ENCODE results near the gene ANKLE1.
A peak's percentile ranks its signal among the peaks of the same experiment; 100 is the strongest.
"Not testable (repeated sequence)": the region's sequence is repeated elsewhere in the genome, so short reads cannot be mapped to it uniquely, and the experiment has no call there.

Gene ANKLE1

DNA sequence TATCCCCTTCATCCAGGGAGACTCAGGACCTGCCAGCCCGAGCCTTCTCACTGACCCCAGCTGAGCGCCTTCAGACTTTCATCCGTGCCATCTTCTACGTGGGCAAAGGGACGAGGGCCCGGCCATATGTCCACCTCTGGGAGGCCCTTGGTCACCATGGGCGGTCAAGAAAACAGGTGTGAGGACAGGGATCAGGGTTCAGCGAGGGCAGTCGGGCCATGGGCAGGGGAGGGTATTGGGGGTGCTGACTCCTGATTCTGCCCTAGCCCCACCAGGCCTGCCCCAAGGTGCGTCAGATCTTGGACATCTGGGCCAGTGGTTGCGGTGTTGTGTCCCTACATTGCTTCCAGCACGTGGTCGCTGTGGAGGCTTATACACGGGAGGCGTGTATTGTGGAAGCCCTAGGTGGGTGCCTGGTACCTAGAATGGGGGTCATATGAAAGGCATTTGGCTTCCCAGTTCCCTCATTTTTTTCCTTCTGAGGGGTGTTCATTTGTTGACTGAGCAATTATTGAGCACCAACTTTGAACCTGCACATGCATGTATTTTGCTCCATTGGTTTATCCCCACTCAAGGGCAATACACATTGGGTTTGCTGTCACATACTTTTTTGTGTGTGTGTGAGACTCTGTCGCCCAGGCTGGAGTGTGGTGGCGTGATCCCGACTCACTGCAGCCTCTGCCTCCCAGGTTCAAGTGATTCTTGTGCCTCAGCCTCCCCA lies 3.9 kb downstream of the ANKLE1 start:
- DNase-seq, result no peak

- DNase-seq, result no peak
Observed at GRCh38 chr19:17286263-17286662, 4.6 kb downstream of the ANKLE1 start.

- no peak for DNase-seq
Observed at GRCh38 chr19:17286752-17287151, 5.1 kb downstream of the ANKLE1 start.

GRCh38 chr19:17289489-17289888 lies 7.8 kb downstream of the ANKLE1 start:
- peak; percentile 75 for DNase-seq

GRCh38 chr19:17292301-17293074 lies 10.8 kb downstream of the ANKLE1 start:
- peak; percentile 88 for DNase-seq

- no peak for DNase-seq
Observed at GRCh38 chr19:17293605-17294004, 11.9 kb downstream of the ANKLE1 start.

- DNase-seq, result peak; percentile 73
Observed at GRCh38 chr19:17294051-17294891, 12.6 kb downstream of the ANKLE1 start.

GRCh38 chr19:17295551-17295950 lies 13.8 kb downstream of the ANKLE1 start:
- not testable (repeated sequence) for DNase-seq

DNA sequence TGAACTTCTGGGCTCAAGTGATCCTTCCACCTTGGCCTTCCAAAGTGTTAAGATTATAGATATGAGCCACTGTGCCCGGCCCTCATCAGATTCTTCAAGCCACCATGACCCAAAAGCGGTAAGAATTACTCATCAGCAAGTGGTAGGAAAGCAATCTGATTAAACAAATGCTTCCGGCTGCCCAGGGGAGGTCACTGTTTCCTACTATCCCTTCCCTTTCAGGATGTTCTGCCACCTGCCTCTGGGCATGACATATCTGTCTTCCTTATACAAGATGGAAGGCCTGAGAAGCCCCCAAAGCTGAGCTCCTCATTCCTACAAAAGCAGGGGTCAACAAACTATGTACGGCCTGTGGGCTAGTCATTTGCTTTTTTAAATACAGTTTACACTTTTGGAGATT lies 14.6 kb downstream of the ANKLE1 start:
- DNase-seq, result peak; percentile 46

DNA sequence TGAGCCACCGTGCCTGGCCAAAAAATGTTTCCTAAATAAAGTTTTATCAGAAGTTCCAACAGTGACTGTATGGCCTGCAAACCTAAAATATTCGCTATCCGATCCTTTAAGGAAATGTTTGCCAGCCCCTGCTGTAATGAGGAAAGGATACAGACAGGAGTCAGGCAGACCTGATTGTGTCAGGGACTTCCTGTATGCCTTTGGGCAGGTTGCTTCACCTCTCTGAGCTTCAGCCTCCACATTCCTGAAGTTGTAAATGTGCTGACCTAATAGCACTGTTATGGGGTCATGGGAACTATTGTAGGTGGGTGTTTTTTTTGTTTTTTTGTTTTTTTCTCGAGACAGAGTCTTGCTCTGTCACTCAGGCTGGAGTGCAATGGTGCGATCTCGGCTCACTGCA lies 15.3 kb downstream of the ANKLE1 start:
- DNase-seq, result no peak

GRCh38 chr19:17300992-17301619 lies 19.4 kb downstream of the ANKLE1 start:
- no peak for DNase-seq

GRCh38 chr19:17302391-17303166 lies 20.9 kb downstream of the ANKLE1 start:
- no peak for DNase-seq

DNA sequence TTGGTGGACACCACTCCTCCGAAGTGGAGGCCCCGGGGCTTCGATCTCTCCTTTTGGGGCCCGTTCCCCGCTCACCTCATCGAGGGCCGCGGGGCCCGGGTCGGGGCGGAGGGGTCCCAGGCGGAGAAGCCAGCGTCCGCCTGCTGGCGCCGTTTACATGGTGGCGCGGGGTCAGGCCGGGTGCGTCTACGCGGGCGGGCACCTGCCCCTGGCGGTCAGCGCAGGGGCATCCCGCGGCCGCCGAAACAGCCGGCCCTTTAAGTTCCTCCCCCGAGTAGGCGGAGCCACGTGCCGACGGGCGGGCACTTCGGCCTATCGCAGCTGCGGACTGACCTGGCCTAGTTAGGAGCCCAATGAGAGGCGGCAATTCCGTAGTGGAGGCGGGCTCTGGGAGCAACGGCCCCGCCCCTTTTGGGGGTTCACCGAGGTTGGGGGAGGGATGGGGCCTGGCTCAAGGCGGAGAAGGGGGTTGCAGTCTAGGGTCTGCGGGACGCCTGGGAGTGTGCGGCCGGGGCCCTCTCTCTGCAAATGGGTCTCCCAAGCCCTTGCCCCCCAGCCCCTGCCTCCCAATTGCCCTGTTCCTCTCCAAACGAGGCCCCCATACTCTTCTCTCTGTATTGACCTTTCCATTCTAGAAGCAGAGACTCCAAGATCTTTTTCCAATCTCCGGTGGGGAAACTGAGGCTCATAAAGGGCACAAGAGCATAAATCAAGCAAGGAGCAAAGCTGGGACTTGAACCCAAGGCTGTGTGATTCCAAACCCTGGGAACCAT lies 21.7 kb downstream of the ANKLE1 start, which contains the start of gene ABHD8:
Gene ABHD8 (minus strand): TSS at position 259 of the 773 bp plus-strand sequence. CDS start 1,809 bp downstream, outside the sequence.
- peak; percentile 96 for DNase-seq

DNA sequence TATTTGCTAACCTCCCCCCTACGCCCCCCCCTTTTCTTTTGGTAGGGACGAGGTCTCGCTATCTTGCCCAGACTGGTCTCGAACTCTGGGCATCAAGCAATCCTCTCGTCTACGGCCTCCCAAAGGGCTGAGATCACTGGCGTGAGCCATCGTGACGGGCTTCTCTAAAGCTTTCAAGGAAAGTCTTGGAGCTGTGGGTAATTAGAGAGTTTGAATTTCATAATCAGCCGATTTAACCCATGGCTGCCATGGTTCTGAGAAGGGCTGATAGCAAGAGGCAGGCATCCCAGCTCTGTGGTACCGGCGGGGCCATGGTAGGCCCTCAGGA lies 22.2 kb downstream of the ANKLE1 start:
- no peak for DNase-seq

GRCh38 chr19:17304386-17305215 lies 22.9 kb downstream of the ANKLE1 start:
- no peak for DNase-seq

GRCh38 chr19:17305216-17305516 lies 23.5 kb downstream of the ANKLE1 start:
- no peak for DNase-seq

DNA sequence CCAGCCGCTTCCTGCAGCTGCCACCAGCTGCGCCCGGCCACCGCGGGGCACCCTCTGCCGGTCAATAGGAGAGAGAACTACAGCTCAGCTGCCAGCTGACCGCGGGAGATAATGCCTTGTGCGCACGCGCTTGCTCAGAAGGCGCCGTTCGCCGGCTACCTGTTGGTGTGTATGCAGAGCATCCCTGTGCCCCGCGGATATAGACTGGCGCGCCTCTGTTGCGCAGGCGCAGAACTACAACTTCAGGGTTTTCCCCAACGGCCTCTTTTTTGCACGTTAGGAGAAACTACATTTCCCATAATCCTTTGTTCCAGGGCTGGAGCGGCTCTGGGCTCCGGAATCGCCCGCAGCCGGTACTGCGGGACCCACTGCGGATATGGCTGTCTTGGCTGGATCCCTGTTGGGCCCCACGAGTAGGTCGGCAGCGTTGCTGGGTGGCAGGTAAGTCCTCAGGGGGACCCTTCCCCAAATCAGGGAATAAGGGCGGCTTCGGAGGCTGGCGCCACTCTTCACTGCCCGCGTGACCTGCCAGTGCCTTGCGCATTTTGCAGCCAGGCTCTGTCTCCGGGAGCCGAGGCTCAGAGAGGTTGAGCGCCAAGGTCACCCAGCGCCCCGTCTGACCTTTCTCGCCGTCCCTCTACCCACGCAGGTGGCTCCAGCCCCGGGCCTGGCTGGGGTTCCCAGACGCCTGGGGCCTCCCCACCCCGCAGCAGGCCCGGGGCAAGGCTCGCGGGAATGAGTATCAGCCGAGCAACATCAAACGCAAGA lies 24.0 kb downstream of the ANKLE1 start, which contains the start of gene MRPL34:
Gene MRPL34 (plus strand): TSS at position 356 of the 768 bp plus-strand sequence. CDS start 21 bp downstream, at position 377.
- DNase-seq, result peak; percentile 100

DNA sequence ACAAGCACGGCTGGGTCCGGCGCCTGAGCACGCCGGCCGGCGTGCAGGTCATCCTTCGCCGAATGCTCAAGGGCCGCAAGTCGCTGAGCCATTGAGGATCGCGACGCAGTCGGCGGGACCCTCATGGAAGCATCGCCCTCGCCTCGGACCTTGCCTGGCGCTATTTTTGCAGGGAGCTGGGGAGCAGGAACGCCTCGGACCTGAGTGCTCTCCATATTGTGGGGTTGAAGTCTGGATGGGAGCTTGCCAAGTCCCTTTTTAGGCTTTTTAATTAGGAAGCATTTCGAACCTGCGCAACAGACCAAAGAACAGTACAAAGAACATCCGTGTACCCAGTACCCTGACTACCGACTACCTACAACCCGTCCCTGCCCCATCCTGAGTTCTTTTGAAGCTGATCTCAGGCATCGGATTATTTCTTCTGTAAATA lies 24.6 kb downstream of the ANKLE1 start:
- DNase-seq, result no peak

DNA sequence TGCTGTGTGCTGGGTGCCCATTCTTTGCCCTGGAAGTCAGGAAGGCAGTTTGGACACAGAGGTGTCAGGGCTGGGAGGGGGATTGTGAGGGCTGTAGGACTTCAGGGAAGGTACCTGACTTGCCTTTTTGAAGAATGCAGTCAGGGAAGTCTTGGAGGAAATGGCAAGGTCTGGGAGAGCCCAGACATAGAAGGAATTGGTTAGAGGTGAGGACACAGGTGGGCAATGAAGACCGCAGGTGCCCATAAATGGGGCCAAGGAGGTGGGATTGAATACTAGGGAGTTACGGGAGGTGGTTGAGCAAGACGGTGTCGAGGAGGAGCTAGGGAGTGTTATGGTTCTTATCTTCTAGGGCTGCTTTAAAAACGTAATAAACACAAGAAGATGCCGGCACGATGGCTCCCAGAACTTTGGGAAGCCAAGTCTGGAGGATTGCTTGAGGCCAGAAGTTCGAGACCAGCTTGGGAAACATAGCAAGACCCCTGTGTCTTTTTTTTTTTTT lies 26.2 kb downstream of the ANKLE1 start:
- no peak for DNase-seq

Data from activated CD4-positive, alpha-beta T cell treated with anti-CD3 and anti-CD28 coated beads, Interleukin-10, Interleukin-2, amounts not matched to agents 100 ng/mL and 50 ng/mL, durations not matched to agents 16 hours and 8 hours (primary cell).